ENCODE data around the gene HOXC13. TPM values are rescaled to one million over a fixed set of nuclear protein-coding genes. Genes with fewer than 3 reads are reported as not detected.

Gene HOXC13
- total RNA-seq, 1 donor from 2014 or later: not detected

DNA sequence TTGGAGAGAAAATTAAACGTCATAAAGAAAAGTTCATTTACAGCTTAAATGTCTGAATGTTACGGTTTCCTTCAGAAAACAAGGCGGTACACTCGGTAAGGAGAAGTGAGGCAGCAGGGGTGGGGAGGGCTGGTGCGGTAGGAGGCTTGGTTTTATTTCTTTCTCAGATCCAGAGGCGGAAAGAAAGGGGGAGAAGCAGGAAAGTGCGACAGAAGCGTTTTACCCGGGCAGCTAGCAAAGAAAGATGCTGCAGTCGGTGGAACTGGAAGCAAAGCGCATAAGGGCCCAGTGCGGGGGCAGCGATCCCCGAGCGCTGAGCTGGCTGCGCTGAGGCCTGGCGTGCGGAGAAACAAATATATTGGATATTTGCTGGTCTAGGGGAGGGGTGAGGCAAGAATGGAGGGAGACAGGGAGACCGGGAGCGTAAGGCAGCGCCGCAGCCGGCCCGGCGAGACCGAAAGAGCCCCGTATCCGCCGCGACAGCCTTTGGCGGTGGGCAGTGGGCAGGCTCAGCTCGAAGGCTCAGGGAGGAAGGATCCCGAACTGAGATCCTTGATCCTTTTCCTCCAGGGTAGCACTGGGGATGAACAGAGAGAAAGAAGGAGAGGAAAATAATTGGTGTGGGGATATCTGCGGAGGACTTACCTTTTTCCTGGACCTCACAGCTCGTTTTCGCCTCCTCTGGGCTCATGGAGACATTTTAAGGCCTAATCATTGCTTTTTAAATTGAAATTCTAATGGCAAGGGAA is 27.9 kb downstream of the HOXC13 start:
- Mint-ChIP-seq H3K9me3 (ENCODE audit: unreplicated experiment) (peaks cover 29% of the 10 kb centered on the region), H3K27me3 (ENCODE audit: low read depth, unreplicated experiment) (peaks cover 98% of the 10 kb centered on the region), H3K4me3 (ENCODE audit: unreplicated experiment) (no peak overlapping the region), H3K4me1 (ENCODE audit: low read depth, unreplicated experiment) (no peaks in the 10 kb centered on the region), H3K27ac (ENCODE audit: unreplicated experiment) (peak overlapping the region; percentile 66), H3K36me3 (ENCODE audit: low read depth, unreplicated experiment) (no peaks in the 10 kb centered on the region)
- Histone ChIP-seq H3K4me3 (ENCODE audit: insufficient read depth, low read depth, low read length) (no peak overlapping the region), H2AFZ (ENCODE audit: low read depth, low read length) (no peak overlapping the region), H3K4me2 (ENCODE audit: low read length) (no peak overlapping the region), H3K27ac (ENCODE audit: low read depth, low read length) (no peak overlapping the region), H3K9ac (ENCODE audit: low read length) (no peak overlapping the region), H3K79me2 (ENCODE audit: insufficient read depth, low read length) (no peaks in the 10 kb centered on the region), H3K9me3 (ENCODE audit: insufficient read depth, low read depth, low read length) (no peaks in the 10 kb centered on the region), H3K36me3 (ENCODE audit: insufficient read depth, low read length) (no peaks in the 10 kb centered on the region), H3K4me1 (ENCODE audit: insufficient read depth, low read length) (no peaks in the 10 kb centered on the region), H3K27me3 (ENCODE audit: insufficient read depth, low read length) (peaks cover 99% of the 10 kb centered on the region), H4K20me1 (ENCODE audit: insufficient read depth, low read length) (no peaks in the 10 kb centered on the region)
- FAIRE-seq (no peak), DNase-seq (ENCODE audit: low read depth) (no peak)
- TF ChIP-seq CTCF (IDR thresholded peaks at IDR 0.05; ENCODE audit: insufficient read depth, low read depth, low read length) (no peak), EZH2 (IDR thresholded peaks at IDR 0.05; ENCODE audit: insufficient read depth, low read length) (peak; percentile 90)

- Histone ChIP-seq H3K79me2 (ENCODE audit: insufficient read depth, low read length) (no peaks in the 10 kb centered on the region), H2AFZ (ENCODE audit: low read depth, low read length) (no peak overlapping the region), H3K27me3 (ENCODE audit: insufficient read depth, low read length) (peaks cover 99% of the 10 kb centered on the region), H3K27ac (ENCODE audit: low read depth, low read length) (no peak overlapping the region), H4K20me1 (ENCODE audit: insufficient read depth, low read length) (no peaks in the 10 kb centered on the region), H3K4me1 (ENCODE audit: insufficient read depth, low read length) (no peaks in the 10 kb centered on the region), H3K36me3 (ENCODE audit: insufficient read depth, low read length) (no peaks in the 10 kb centered on the region), H3K9ac (ENCODE audit: low read length) (no peak overlapping the region), H3K4me2 (ENCODE audit: low read length) (no peak overlapping the region), H3K4me3 (ENCODE audit: insufficient read depth, low read depth, low read length) (no peak overlapping the region), H3K9me3 (ENCODE audit: insufficient read depth, low read depth, low read length) (no peaks in the 10 kb centered on the region)
- peak overlapping the region; percentile 1 for H3K27ac Mint-ChIP-seq (ENCODE audit: unreplicated experiment)
- DNase-seq (ENCODE audit: low read depth): no peak
- FAIRE-seq: no peak
- no peak overlapping the region for H3K4me3 Mint-ChIP-seq (ENCODE audit: unreplicated experiment)
- no peak for TF ChIP-seq EZH2 (IDR thresholded peaks at IDR 0.05; ENCODE audit: insufficient read depth, low read length)
- no peak for TF ChIP-seq CTCF (IDR thresholded peaks at IDR 0.05; ENCODE audit: insufficient read depth, low read depth, low read length)
- no peaks in the 10 kb centered on the region for H3K4me1 Mint-ChIP-seq (ENCODE audit: low read depth, unreplicated experiment)
- H3K27me3 Mint-ChIP-seq (ENCODE audit: low read depth, unreplicated experiment): peaks cover 99% of the 10 kb centered on the region
- no peaks in the 10 kb centered on the region for H3K36me3 Mint-ChIP-seq (ENCODE audit: low read depth, unreplicated experiment)
- peaks cover 26% of the 10 kb centered on the region for H3K9me3 Mint-ChIP-seq (ENCODE audit: unreplicated experiment)
Measured at GRCh38 chr12:53967421-53967925, 28.8 kb downstream of the HOXC13 start.
